Mesothelial cell of epicardium (in vitro differentiated cells): ENCODE measurements around the gene UNC5A. TPM values are rescaled to one million over a fixed set of nuclear protein-coding genes. Genes with fewer than 3 reads are reported as not detected.

ENCODE experiments used
- DNase-seq, 2 experiments: peaks; one replicate each; pipeline ENCODE4 v3.0.0; 2021; ENCODE audit warnings: low spot score in 2 of 2; ENCODE audit not compliant: unreplicated experiment in 2 of 2
- H3K27ac Mint-ChIP-seq: 2 replicates; pipeline ENCODE4 v1.8.0; 2021; ENCODE audit warnings: mixed read lengths
- H3K27me3 Mint-ChIP-seq: 2 replicates; pipeline ENCODE4 v1.8.0; 2021; ENCODE audit warnings: low read depth, mixed read lengths
- H3K36me3 Mint-ChIP-seq: 2 replicates; pipeline ENCODE4 v1.8.0; 2021; ENCODE audit warnings: mixed read lengths
- H3K4me1 Mint-ChIP-seq: 2 replicates; pipeline ENCODE4 v1.8.0; 2021; ENCODE audit warnings: mixed read lengths
- H3K4me3 Mint-ChIP-seq: 2 replicates; pipeline ENCODE4 v1.8.0; 2021; ENCODE audit warnings: mild to moderate bottlenecking, moderate library complexity, mixed read lengths
- H3K9me3 Mint-ChIP-seq: 2 replicates; pipeline ENCODE4 v1.8.0; 2021; ENCODE audit warnings: mixed read lengths
- CTCF ChIP-seq: fragments of 200-600 bp; sonication (generic); IDR thresholded peaks from one replicate; pipeline ENCODE4 v1.5.0; 2021; ENCODE audit warnings: antibody characterized with exemption; ENCODE audit not compliant: unreplicated experiment
- total RNA-seq: library from RNA; stranded (reverse); gene quantifications from 3 replicates; pipeline ENCODE4 v1.2.1, GENCODE V29; 2021

Gene UNC5A
- total RNA-seq, 1 donor from 2014 or later, result not detected

DNA sequence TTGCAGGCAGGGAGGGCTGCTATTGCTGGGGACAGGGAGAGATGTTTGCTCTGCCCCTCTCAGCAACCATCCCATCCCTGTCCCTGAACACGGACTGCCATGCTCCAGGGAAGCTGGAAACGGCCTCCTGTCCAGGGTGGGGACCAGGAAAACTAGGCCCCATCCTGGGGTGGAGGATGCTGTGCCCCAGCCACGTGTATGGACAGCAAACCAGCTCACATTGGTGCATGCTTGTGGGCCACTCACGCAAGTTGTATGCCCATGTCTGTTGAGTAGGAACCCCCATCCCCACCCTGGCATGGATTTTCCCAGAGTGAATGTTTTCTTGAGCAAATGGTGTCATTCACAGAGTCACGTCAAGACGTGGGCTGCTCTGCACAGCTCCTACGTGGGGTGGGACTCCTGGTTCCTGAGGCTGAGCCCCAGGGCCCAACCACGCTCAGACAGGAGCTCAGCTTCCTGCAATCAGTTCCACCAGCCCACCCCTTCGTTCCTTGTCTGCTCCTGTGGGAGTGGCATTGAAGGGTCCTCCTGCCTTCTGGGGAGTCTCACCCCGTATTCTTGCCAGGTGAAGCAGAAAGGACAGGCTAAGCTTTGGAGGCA is 4.6 kb downstream of the UNC5A start:
- H3K4me3 Mint-ChIP-seq, result no peak overlapping the region
- TF ChIP-seq CTCF, result no peak
- peaks cover 84% of the 10 kb centered on the region for H3K27me3 Mint-ChIP-seq
- H3K4me1 Mint-ChIP-seq, result peaks cover 7% of the 10 kb centered on the region
- DNase-seq, result no peak
- H3K9me3 Mint-ChIP-seq, result no peaks in the 10 kb centered on the region
- H3K27ac Mint-ChIP-seq, result no peak overlapping the region
- no peaks in the 10 kb centered on the region for H3K36me3 Mint-ChIP-seq

DNA sequence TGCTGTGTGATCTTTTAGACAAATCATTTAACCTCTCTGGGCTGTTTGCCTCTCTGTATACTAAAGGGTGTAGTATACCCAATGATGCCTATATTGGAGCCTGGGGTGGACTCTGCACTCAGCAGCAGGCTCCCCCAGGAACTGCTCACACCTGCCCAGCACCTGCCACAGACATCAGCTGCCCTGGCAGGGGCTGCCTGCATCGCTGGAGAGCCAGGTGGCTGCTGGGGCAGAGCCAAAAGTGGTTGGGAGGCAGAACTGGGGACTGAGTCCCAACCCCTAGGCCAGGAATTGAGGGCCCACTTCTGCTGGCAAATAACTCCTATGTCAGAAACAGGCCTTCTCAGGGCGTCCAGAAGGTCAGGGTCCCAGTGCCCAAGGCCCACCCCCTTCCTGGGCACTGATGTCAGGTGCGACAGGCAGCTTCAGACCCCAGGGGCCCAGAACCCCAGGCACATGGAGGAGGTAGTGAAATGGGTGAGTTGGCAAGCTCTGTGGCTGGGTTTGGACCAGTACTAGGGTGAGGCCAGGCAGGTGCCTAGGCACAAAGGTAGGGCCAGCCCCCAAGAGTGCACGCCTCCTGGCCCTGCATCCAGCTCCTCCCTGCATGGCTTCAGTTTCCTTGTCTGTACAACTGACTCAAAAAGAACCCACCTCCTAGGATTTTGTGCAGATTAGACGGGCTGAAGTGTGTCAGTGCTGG is 5.8 kb downstream of the UNC5A start:
- no peaks in the 10 kb centered on the region for H3K9me3 Mint-ChIP-seq
- H3K4me1 Mint-ChIP-seq, result peaks cover 4% of the 10 kb centered on the region
- no peaks in the 10 kb centered on the region for H3K36me3 Mint-ChIP-seq
- peaks cover 92% of the 10 kb centered on the region for H3K27me3 Mint-ChIP-seq
- no peak for TF ChIP-seq CTCF
- no peak overlapping the region for H3K4me3 Mint-ChIP-seq
- no peak for DNase-seq
- no peak overlapping the region for H3K27ac Mint-ChIP-seq

- no peaks in the 10 kb centered on the region for H3K36me3 Mint-ChIP-seq
- DNase-seq, result no peak
- H3K9me3 Mint-ChIP-seq, result no peaks in the 10 kb centered on the region
- peak overlapping the region; percentile 53 for H3K4me3 Mint-ChIP-seq
- no peak overlapping the region for H3K27ac Mint-ChIP-seq
- no peak for TF ChIP-seq CTCF
- H3K27me3 Mint-ChIP-seq, result peaks cover 92% of the 10 kb centered on the region
- H3K4me1 Mint-ChIP-seq, result peaks cover 4% of the 10 kb centered on the region
These were observed 6.5 kb downstream of the UNC5A start for GRCh38 chr5:176816791-176817347.

DNA sequence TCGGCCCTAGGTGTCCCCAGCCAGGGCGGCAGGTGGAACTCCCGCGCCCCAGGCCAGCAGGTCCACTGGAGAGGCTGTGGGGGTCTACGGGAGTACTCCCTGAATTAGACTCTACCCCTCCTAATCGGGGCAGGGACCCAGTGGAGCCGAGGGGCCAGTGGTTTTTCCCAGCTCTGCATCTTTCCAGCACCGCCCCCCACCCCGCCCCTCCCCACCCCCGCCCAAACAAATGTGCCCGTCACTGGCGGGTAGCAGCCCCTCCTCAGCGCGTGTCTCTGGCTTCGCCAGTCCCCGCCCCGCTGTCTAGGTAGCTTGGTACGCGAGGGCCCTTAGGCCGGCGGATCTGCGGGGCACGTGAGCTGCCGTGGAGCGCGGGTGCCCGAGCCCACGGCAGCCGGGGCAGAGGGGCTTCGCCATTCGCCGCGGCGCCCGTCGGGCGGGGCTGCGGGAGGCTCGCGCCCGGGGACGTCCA is 7.0 kb downstream of the UNC5A start:
- Mint-ChIP-seq H3K4me1 (peaks cover 4% of the 10 kb centered on the region), H3K36me3 (no peaks in the 10 kb centered on the region), H3K4me3 (no peak overlapping the region), H3K27me3 (peaks cover 92% of the 10 kb centered on the region), H3K9me3 (no peaks in the 10 kb centered on the region), H3K27ac (no peak overlapping the region)
- TF ChIP-seq CTCF, result no peak
- DNase-seq, result no peak

DNA sequence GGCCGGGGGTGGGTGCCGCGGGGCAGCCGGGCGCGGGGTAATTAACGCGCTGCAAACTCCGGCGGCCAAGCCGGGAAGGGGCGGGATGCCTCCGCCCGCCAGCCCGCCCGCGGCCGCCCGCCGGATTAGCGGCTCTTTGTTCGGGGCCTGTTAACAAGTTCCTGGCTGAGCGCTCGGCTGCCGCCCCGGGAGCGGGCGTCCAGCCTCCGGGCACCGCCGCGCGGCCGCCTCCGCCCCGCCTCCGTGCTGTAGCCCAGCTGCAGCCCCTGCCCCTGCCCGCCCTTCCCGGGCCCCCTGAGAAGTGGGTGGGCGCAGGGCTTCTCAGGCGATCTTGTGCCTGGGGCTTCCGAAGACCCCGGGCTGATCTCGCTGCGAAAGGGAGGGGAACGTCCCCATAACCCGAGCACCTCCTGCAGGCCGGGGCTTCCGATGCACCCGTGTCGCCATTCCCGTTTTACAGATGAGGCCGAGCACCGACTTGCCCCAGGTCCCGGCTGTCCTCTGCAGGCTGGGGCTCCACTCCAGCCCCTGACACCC is 7.5 kb downstream of the UNC5A start:
- no peak for DNase-seq
- Mint-ChIP-seq H3K27me3 (peaks cover 93% of the 10 kb centered on the region), H3K9me3 (no peaks in the 10 kb centered on the region), H3K36me3 (no peaks in the 10 kb centered on the region), H3K4me1 (peaks cover 4% of the 10 kb centered on the region), H3K4me3 (peak overlapping the region; percentile 50), H3K27ac (no peak overlapping the region)
- TF ChIP-seq CTCF, result peak; percentile 17
